ENCODE results near the gene GNB1L. TPM values are rescaled to one million over a fixed set of nuclear protein-coding genes. Genes with fewer than 3 reads are reported as not detected.
"Not testable (repeated sequence)": the region's sequence is repeated elsewhere in the genome, so short reads cannot be mapped to it uniquely, and the experiment has no call there.

GNB1L gene
- total and polyA plus RNA-seq, 2 experiments from 2014 or later, result 14.3 to 16.5 TPM

GRCh38 chr22:19779011-19779421, 75.7 kb downstream of the GNB1L start:
- no peak overlapping the region for H3K4me3 ChIP-seq
- H3K4me2 ChIP-seq (ENCODE audit: unreplicated experiment), result no peak overlapping the region
- no peak overlapping the region for H3K27ac ChIP-seq
- H3K4me1 ChIP-seq (ENCODE audit: insufficient read depth), result no peaks in the 10 kb centered on the region
- in situ Hi-C loops (cut with MboI), result no loop called here
- no peak overlapping the region for H3K9ac ChIP-seq
- H3F3A ChIP-seq (ENCODE audit: insufficient read depth), result 0 out of 2 replicates have a peak, but pooled peaks cover 4% of the 10 kb centered on the region
- no peak for DNase-seq
- no peaks in the 10 kb centered on the region for H3K9me2 ChIP-seq (ENCODE audit: insufficient read depth)
- H4K20me1 ChIP-seq (ENCODE audit: insufficient read depth), result no peaks in the 10 kb centered on the region
- no peaks in the 10 kb centered on the region for H3K36me3 ChIP-seq (ENCODE audit: low read depth)
- H3K9me3 ChIP-seq (ENCODE audit: low read depth), result no peaks in the 10 kb centered on the region
- no peaks in the 10 kb centered on the region for H3K27me3 ChIP-seq (replicated peaks; ENCODE audit: insufficient read depth)
- TF ChIP-seq EZH2phosphoT487 (IDR thresholded peaks at IDR 0.05; ENCODE audit: insufficient read depth, low read depth), result no peak
- TF ChIP-seq EZH2 (IDR thresholded peaks at IDR 0.05; ENCODE audit: insufficient read depth, poor library complexity, severe bottlenecking), result no peak
- 94 to 95% methylated on average over 10 of the region's 10 CpGs for WGBS, 2 experiments (ENCODE audit: low coverage in 1 of 2, low lambda C conversion rate in 2 of 2, missing lambda C conversion rate in 2 of 2)
- no peak overlapping the region for H2AFZ ChIP-seq
- H3K79me2 ChIP-seq (ENCODE audit: insufficient read depth), result no peaks in the 10 kb centered on the region

- H3K79me2 ChIP-seq (ENCODE audit: insufficient read depth); H3K4me1 ChIP-seq (ENCODE audit: insufficient read depth); DNase-seq; H3K27me3 ChIP-seq (replicated peaks; ENCODE audit: insufficient read depth); H3K36me3 ChIP-seq (ENCODE audit: low read depth); H3F3A ChIP-seq (ENCODE audit: insufficient read depth); H3K27ac ChIP-seq; H3K9me3 ChIP-seq (ENCODE audit: low read depth); in situ Hi-C loops (cut with MboI); H3K4me3 ChIP-seq; H3K9me2 ChIP-seq (ENCODE audit: insufficient read depth); H3K9ac ChIP-seq; H4K20me1 ChIP-seq (ENCODE audit: insufficient read depth); H3K4me2 ChIP-seq (ENCODE audit: unreplicated experiment); H2AFZ ChIP-seq: not testable (repeated sequence)
- 70 to 80% methylated on average over 6 of the region's 6 CpGs for WGBS, 2 experiments (ENCODE audit: low coverage in 1 of 2, low lambda C conversion rate in 2 of 2, missing lambda C conversion rate in 2 of 2)
Observed at GRCh38 chr22:19777192-19777591, 77.5 kb downstream of the GNB1L start.

- no peaks in the 10 kb centered on the region for H3K9me3 ChIP-seq (ENCODE audit: low read depth)
- no peak overlapping the region for H3K4me2 ChIP-seq (ENCODE audit: unreplicated experiment)
- no peaks in the 10 kb centered on the region for H3K27me3 ChIP-seq (replicated peaks; ENCODE audit: insufficient read depth)
- H3K27ac ChIP-seq, result no peak overlapping the region
- no peaks in the 10 kb centered on the region for H3K36me3 ChIP-seq (ENCODE audit: low read depth)
- in situ Hi-C loops (cut with MboI), result no loop called here
- no peaks in the 10 kb centered on the region for H3K79me2 ChIP-seq (ENCODE audit: insufficient read depth)
- no peak overlapping the region for H3K4me3 ChIP-seq
- no peaks in the 10 kb centered on the region for H4K20me1 ChIP-seq (ENCODE audit: insufficient read depth)
- DNase-seq, result peak; percentile 50
- peak overlapping the region; percentile 63; the same call in 1 of the 2 replicates for H2AFZ ChIP-seq
- no peaks in the 10 kb centered on the region for H3K4me1 ChIP-seq (ENCODE audit: insufficient read depth)
- TF ChIP-seq EZH2phosphoT487 (IDR thresholded peaks at IDR 0.05; ENCODE audit: insufficient read depth, low read depth), result no peak
- TF ChIP-seq EZH2 (IDR thresholded peaks at IDR 0.05; ENCODE audit: insufficient read depth, poor library complexity, severe bottlenecking), result no peak
- no peaks in the 10 kb centered on the region for H3K9me2 ChIP-seq (ENCODE audit: insufficient read depth)
- 0 out of 2 replicates have a peak, but pooled peaks cover 4% of the 10 kb centered on the region for H3F3A ChIP-seq (ENCODE audit: insufficient read depth)
- no peak overlapping the region for H3K9ac ChIP-seq
- 17 to 19% methylated on average over 18 of the region's 18 CpGs for WGBS, 2 experiments (ENCODE audit: low coverage in 1 of 2, low lambda C conversion rate in 2 of 2, missing lambda C conversion rate in 2 of 2)
Observed at GRCh38 chr22:19776433-19777031, 78.1 kb downstream of the GNB1L start.

- H3K36me3 ChIP-seq (ENCODE audit: low read depth), result no peaks in the 10 kb centered on the region
- H3K79me2 ChIP-seq (ENCODE audit: insufficient read depth), result no peaks in the 10 kb centered on the region
- H3K4me2 ChIP-seq (ENCODE audit: unreplicated experiment), result no peak overlapping the region
- WGBS, 2 experiments (ENCODE audit: low coverage in 1 of 2, low lambda C conversion rate in 2 of 2, missing lambda C conversion rate in 2 of 2), result 88 to 92% methylated on average over 18 to 20 of the region's 24 CpGs
- H3K9me2 ChIP-seq (ENCODE audit: insufficient read depth), result no peaks in the 10 kb centered on the region
- H4K20me1 ChIP-seq (ENCODE audit: insufficient read depth), result no peaks in the 10 kb centered on the region
- H3K9ac ChIP-seq, result no peak overlapping the region
- H3K4me3 ChIP-seq, result no peak overlapping the region
- DNase-seq, result no peak
- no peaks in the 10 kb centered on the region for H3K27me3 ChIP-seq (replicated peaks; ENCODE audit: insufficient read depth)
- in situ Hi-C loops (cut with MboI), result no loop called here
- 0 out of 2 replicates have a peak, but pooled peaks cover 4% of the 10 kb centered on the region for H3F3A ChIP-seq (ENCODE audit: insufficient read depth)
- H3K4me1 ChIP-seq (ENCODE audit: insufficient read depth), result no peaks in the 10 kb centered on the region
- H2AFZ ChIP-seq, result no peak overlapping the region
- H3K27ac ChIP-seq, result no peak overlapping the region
- H3K9me3 ChIP-seq (ENCODE audit: low read depth), result no peaks in the 10 kb centered on the region
- TF ChIP-seq EZH2 (IDR thresholded peaks at IDR 0.05; ENCODE audit: insufficient read depth, poor library complexity, severe bottlenecking), result no peak
Observed at GRCh38 chr22:19775496-19776325, 79.0 kb downstream of the GNB1L start.

Data from GM23248 (cell line).